Measurements from ENCODE around the gene CCDC33. TPM values are rescaled to one million over a fixed set of nuclear protein-coding genes. Genes with fewer than 3 reads are reported as not detected.
"Not testable (repeated sequence)": the region's sequence is repeated elsewhere in the genome, so short reads cannot be mapped to it uniquely, and the experiment has no call there.

CCDC33 gene
- total RNA-seq, 1 donor from 2014 or later = not detected

DNA sequence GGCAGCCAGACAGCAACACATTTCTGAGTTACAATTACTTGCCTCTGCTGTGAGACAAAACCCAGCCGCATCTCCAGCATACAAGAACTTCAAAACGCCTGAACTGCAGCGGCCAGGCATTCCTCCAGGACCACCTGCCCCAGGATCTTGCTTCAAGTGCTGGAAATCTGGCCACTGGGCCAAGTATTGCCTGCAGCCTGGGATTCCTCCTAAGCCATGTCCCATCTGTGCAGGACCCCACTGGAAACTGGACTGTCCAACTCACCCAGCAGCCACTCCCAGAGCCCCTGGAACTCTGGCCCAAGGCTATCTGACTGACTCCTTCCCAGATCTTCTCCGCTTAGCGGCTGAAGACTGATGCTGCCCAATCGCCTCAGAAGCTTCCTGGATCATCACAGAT, 119.9 kb downstream of the CCDC33 start:
- DNase-seq (ENCODE audit: low spot score) = peak; percentile 65

DNA sequence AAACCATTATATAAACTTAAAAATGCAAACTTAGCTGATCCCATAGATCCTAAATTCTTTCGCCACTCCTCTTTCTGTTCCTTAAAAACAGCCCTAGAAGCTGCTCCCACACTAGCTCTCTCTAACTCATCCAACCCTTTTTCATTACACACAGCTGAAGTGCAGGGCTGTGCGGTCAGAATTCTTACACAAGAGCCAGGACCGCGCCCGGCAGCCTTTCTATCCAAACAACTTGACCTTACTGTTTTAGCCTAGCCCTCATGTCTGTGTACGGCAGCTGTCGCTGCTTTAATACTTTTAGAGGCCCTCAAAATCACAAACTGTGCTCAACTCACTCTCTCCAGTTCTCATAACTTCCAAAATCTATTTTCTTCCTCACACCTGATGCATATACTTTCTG, 121.4 kb downstream of the CCDC33 start:
- peak; percentile 28 for DNase-seq (ENCODE audit: low spot score)

DNA sequence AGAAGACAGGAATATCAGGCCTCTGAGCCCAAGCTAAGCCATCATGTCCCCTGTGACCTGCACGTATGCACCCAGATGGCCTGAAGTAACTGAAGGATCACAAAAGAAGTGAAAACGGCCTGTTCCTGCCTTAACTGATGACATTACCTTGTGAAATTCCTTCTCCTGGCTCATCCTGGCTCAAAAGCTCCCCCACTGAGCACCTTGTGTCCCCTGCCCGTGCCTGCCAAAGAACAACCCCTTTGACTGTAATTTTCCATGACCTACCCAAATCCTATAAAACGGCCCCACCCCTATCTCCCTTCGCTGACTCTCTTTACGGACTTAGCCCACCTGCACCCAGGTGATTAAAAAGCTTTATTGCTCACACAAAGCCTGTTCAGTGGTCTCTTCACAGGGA, 123.2 kb downstream of the CCDC33 start:
- DNase-seq (ENCODE audit: low spot score) = peak; percentile 8

DNA sequence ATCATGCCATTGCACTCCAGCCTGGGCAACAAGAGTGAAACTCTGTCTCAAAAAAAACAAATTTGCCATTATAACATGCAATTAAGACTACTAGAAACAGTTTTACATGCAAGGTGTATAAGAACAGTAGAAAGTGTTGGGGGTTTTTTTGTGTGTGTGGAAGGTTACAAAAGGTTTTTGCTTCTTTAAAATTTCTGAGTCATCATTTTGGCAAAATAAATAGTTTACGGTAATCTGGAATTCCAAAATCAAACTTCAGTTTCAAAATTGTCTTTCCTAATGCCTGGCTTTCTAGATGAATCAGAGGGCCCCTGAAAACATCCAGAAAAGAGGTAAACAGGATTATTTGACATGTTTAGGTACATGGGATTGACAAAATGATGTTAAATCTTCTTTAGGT, 124.7 kb downstream of the CCDC33 start:
- not testable (repeated sequence) for DNase-seq (ENCODE audit: low spot score)

DNA sequence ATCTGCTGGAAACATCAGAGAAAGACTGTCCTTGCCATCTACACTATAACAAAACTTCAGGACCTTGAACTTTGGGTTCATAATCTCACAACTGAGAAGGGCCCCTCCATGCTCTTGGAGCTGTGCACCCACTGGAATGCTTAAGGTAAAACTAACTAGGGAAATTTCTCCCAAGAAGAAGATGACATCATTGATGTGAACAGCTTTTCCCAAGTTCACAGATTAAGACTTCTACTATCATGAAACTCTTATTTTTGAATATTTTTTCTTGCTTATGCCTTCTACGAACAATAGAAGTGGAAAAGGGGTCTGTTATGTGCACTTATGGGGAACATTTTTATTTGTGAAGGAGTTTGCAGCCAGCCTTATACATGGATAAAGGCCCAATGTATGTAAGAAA, 126.4 kb downstream of the CCDC33 start:
- no peak for DNase-seq (ENCODE audit: low spot score)

DNA sequence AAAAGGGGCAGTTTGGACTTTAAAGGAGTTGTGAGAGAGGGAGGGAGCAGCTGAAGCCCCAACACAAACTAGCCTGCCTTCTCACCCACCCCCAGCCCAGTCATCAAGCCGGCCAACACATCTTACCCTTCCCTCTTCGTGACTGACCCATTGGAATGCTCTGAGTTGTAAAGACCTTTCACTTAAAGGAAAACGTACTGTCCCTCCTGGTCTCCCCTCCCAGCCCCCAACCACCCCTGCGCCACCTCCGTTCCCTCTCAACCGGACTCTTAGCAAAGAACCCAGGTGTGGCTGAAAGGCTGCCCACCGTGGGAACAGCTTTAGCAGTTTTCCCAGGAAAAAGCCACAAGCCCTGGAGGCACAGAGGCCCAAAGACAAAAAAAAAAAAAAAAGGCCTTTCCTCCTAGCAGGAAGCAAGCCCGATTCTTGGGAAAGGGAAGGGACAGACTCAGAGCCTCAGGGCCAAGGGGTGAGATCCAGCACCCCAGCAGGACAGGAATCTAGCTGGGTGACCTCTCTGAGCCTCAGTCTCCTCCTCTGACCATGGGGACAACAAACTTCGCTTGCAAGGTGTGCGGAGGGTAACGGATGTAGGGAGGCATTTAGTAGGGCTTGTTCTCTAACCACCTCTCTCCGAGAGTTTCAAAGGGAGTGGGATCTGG, 128.9 kb downstream of the CCDC33 start:
- DNase-seq (ENCODE audit: low spot score) = no peak

DNA sequence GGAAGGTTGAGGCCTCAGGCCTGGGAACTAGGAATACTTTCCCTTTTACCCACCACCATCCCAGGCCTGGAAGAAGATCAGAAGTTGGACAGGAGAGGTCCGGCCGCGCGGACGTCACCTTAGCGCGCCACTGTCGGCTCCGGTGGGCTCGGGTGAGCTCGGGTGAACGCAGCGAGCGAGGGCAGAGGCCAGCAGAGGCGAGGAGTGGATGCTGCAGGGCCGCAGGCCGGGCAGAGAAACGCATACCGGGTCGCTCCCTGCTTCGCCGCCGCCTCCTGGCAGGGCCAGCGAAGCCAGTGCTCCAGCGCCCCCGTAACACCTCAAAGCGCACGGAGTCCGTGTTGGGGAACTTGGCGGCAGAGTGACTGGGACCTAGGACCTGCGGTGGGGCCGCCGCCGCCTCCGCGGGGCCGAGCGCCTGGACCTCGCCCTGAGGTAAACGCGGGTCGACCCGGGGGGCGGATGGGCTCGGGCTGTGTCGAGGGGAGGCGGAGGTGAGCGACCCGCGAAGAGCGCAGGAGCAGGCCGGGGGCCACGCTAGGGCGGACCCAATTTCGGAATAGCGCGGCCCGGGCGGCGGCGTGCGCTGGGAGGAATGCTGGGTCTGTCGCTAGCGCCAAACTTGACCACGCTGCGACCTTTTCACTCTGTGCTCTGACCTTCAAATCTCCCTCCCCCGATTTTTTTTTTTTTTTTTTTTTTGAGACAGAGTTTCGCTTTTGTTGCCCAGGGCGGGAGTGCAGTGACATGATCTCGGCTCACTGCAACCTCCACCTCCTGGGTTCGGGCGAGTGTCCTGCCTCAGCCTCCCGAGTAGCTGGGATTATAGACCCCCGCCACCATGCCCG, 129.7 kb downstream of the CCDC33 start:
- peak; percentile 88 for DNase-seq (ENCODE audit: low spot score)

DNA sequence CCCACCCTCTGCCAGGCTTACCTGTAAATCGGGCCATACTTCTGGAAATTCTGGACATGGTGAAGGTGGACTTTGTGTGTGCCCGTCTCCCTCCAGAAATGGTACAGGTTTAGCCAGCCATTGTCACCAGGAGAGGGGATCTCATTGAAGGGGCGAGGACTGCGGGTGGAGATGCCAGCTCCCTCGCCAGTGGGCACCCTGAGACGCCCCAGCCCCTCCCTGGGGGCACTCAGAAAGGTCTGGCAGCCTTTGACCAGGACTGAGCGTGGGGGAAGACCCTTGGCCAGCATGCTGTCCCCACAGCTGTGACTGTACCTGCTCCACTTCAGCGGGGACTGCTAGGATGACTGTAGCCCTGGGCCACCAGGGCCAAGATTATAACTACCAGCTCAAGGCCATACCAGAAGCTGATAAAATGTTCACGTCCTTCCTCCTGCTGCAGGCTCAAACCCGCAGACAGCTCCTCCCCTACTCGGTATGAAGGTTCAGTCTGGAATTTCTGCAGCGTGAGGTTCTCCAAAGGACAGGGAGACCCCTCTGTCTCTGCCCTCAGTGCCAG, 131.2 kb downstream of the CCDC33 start, which contains the start of gene CYP11A1:
Gene CYP11A1 (minus strand): TSS at position 351 of the 559 bp plus-strand sequence. CDS start 61 bp downstream, at position 290.
- DNase-seq (ENCODE audit: low spot score) = no peak

DNA sequence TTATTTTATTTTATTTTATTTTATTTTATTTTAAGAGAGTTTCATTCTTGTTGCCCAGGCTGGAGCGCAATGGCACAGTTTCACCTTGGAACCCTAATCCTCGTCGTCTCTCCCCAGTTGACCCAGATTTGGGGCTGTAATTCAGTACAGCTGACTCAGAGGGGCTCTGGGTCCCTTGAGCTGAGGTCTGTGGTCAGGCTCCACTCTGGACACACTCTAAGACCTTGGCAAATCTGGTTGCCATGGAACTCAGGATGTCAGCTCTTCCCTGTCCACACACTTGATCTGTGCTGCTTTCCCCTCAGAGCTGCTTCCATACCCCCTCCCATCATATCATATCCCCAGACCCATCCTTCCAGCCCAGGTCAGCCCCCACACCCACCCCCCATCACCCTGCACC, 132.0 kb downstream of the CCDC33 start:
- DNase-seq (ENCODE audit: low spot score) = no peak

DNA sequence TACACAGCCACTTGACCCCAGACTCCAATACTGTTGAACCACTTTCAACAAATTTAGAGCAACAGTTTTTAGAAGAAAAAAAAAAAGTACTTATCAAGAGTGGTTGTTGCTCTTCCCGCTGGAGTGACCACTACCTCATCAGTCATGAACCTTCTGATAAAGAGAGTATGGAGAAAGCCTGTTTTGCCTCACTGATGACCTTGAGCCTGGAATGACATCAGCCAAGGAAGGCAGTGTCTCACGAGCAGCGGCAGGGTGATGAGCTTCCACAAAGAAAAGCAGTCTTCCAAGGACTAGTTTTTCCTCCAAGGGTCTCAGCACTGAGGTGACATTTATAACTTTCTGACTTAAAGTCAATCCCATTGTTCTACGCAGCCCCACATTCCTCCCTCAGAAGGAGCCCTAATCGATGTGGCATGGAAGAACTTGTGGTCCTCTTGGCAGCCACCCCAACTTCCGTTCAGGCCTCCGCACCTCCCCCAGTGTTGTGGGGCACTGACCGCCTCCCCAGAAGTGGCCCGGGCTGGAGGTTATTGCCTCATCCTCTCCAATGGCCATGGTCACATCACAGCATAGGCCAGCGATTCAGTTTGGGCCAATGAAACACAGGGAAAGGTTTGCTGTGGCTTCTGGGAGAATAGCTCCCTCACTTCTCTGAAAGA, 133.1 kb downstream of the CCDC33 start:
- DNase-seq (ENCODE audit: low spot score) = peak; percentile 39

DNA sequence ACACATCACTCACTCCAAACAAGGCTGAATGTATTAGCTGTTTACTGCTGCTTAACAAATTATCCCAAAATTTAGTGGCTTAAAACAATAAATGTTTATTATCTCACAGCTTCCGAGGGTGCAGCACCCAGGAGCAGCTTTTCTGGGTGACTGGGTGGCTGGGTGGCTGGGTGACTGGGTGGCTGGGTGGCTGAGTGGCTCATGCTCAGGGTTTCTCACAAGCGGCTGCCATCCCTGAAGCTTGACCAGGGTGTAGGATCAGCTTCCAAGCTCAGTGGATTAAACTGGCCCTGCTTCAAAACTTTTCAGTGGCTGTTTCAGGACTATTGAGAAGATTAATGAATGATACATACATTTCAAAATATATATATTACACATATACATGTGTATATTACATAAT, 133.6 kb downstream of the CCDC33 start:
- peak; percentile 69 for DNase-seq (ENCODE audit: low spot score)

DNA sequence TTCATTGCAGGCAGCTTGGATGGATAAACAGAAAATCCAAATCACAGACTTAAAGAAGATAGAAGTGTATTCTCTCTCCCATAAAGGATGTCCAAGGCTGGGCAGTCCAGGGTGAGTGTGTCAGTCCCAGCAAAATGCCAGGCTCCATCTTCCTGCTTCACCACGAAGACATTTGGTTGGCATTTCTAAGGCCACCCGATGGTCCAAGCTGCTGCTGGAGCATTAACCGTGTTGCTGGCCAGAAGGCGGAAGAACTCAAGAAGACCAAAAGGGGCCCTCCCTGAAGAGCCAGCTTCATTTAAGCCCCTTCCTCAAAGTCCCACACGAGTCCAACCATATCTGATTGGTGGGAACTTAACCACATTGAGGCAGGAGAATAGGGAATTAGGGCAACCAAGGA, 134.3 kb downstream of the CCDC33 start:
- peak; percentile 35 for DNase-seq (ENCODE audit: low spot score)

DNA sequence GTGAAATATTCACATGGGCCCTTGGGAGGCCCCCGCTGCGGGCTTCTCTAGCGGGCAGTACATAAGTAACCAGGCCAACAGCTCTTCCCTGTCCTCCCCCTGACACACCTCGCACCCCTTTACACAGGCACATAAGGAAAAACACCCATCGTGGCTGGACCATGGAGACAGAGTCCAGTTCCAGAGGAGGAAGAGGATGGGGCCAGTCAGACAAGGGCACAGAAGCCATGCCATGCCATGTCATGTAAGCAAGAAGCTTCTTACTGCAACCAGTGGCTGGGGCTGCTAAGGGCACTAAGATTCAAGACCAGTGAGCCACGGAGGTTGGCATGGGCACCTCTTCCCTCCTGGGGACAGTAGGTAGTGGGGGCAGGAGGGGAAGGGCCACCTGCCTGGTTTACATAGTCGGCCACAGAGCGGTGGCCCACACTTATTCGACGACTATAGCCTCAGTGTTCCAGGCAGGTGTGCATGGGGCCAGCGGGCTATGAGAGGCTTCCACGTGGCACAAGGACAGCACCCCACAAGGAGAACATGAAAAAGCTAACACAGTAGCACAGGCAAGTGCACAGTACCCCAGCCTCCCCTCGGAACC, 137.0 kb downstream of the CCDC33 start:
- peak; percentile 35 for DNase-seq (ENCODE audit: low spot score)

DNA sequence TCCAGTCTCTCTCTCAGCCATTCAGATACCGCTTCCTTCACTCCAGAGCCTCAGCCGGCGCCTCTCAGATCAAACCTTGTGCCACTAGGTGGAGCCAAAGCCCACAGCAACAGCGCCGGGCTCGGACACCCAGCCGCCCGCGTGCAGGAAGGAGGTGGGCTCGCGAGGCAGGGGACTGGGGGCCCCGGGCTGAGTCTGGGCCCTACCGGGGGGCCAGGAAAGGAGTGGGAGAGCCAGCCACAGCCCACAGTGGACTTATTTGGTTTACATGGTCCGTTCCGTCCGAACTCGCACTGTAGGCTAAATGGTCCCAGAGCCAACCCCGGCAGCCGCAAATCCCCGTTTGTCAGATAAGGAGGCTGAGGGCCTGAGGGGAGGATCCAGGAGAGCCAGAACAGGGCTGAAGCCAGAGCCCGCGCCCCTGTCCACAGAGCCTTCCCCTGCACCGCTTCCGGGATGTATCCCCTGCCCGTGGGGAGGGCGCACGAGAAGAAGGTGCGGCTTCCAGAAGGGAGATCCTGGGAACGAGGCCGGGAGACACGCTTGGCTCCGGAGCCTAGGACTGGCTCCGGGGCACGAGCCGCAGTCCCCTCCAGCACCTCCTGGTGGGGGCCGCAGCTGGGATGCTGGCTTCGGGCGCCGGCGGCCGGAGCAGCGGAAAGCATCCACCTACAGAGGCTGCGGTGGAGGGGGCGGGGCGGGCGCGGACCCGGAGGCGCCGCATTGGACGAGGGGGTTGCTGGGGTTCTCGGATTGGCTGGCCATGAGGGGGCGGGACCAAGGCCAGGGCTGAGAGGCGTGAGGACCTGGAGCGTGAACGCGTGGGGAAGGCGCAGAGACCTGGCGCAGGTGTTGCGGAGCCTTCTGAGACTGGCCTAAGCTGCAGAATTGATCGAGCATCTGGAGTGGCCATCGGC, 137.9 kb downstream of the CCDC33 start:
- peak; percentile 96 for DNase-seq (ENCODE audit: low spot score)

DNA sequence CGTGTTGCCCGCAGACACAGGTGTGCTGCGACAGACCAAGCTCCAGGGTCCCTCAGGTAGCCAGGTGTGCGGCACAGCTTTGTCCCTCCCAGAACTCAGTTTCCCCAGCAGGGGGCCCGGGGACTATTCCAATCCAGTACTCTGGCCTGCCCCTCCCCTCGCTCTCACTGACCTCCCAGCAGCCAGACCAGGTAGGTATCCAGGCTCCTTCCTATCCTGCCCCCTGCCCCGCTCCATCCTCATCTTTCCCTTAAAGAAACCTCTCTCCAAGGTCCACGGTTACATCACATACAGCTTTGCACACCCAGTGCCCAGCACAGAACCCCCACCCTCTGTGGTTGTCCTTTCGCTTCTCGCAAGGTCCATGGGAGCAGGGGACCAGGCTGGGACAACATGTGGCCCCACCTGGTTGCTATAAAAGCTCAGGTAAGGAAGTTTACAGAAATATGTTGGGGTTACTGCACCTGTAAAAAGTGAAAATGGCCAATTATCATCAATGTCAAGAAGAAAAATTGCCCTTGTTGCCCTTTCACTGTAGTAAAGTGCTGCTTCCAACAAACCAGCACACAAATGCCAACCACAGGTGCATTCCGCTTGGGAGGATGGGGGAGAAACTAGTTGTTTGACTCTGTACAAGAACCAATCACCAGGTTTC, 138.6 kb downstream of the CCDC33 start:
- peak; percentile 20 for DNase-seq (ENCODE audit: low spot score)

DNA sequence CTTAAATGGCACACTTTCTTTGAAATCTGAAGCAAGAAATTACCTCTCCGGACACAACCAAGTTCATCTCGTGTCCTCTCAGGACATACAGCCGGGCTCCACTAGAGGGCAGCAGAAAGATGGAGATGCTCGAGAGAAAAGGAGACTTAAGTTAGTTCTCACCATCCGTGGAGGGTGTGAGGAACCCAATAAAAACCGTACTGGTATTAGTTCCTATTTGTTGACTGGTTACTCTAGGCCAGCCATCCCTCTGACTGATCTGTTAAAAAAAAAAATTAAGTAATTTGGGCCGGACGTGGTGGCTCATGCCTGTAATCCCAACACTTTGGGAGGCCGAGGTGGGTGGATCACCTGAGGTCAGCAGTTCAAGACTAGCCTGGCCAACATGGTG, 139.2 kb downstream of the CCDC33 start:
- peak; percentile 89 for DNase-seq (ENCODE audit: low spot score)

DNA sequence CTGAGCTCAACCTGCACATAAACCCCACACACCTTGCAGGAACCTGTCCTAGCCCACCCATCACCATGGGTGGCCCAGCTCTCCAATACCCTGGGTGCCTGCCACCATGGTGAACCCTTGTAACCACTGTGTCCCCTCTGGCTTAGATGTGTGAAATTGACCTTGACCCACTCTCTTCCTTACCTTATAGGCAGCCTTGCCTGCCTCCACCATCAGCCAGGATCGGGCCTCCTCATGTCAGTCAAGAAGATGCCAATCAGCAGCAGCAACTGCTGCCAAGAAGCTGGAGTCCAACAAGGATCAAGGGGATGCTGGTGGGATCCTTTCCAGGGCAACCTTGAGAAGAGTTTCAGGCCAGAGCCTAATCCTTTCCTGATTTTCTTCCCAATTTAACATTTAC, 140.1 kb downstream of the CCDC33 start:
- DNase-seq (ENCODE audit: low spot score) = no peak

DNA sequence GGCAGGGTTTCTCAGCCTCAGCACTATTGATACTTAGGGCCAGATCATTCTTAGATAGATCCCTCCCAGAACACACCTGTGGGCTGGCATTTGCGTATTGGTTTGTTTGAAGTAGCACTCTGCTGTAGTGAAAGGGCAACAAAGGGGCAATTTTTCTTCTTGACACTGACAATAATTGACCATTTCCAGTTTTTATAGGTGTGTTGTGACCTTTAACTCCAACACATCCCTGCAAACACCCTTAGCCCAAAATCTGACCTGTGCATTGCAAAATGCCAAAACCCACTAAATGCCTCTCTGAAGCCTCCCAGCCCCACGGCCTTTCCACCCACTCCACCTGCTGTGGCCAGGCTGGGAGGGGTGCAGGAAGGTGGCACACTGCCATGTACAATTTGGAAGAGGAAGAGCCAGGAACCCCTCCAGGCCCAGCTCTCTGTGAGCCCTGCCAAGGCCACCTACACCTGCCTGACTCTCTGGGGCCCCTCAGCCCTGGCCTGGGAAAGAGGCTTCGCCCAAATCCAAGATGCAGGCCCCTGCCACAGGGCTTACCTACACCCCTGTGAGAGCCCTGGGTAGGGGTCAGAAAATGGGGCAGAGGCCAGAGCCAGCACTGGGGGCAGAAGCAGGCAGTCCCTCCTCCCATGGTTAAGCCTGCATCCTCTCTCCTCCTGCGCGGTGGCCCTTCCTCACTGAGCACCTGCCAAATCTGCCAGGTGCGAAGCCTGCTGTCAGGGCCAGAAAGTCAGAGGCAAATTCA, 140.9 kb downstream of the CCDC33 start:
- no peak for DNase-seq (ENCODE audit: low spot score)
